GM19193 (cell line): ENCODE data around the gene TFPT.

ENCODE experiments used
- POLR2A ChIP-seq: IDR thresholded peaks from 4 replicates; pipeline ENCODE4 v1.6.1; 2011; ENCODE audit not compliant: insufficient read depth, insufficient read length; ENCODE audit errors: extremely low read depth

Gene TFPT

GRCh38 chr19:54136086-54136863 is 20.8 kb upstream of the TFPT start:
- TF ChIP-seq POLR2A = no peak

DNA sequence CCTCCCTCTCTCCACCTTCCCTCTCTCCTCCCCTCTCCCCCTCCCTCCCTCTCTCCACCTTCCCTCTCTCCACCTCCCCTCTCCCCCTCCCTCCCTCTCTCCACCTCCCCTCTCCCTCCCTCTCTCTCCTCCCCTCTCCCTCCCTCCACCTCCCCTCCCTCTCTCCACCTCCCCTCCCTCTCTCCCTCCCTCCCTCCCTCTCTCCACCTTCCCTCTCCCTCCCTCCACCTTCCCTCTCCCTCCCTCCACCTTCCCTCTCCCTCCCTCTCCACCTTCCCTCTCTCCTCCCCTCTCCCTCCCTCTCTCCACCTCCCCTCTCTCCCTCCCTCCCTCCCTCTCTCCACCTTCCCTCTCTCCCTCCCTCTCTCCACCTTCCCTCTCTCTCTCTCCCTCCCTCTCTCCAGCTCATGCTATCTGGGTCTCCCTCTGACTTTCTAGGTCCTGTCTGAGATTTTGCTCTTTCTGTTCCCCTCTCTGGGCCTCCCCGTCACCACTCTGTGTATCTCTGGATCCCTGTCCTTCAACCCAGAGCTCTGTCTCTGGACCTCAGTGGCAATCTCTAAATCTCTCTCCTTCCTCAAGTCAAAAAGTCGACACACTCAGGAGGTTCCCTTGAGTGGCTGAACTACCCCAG is 18.6 kb upstream of the TFPT start:
- TF ChIP-seq POLR2A = no peak

DNA sequence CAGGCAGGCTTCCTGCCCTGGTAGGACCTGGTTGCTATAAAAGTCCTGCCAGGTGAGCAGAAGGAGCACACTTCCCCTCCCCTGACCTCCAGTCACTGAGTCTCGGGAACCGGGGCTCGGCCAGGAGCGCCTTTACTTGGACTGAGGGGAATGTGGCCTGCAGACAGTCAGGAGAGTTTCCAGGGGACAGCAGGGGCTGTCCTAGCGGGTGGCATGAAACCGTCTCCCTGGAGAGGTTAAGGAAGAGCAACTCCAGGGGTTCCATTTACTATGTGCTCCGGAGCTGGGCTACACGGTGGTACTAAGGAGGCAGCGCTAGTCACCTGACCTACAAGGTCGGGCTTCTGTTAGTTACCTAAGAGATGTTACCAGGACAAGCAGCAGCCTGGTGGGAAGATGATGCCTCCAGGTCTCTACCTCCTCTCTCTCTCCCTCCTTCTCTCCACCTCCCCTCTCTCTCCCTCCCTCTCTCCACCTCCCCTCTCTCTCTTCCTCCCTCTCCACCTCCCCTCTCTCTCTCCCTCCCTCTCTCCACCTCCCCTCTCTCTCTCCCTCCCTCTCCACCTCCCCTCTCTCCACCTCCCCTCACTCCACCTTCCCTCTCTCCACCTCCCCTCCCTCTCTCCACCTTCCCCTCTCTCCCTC is 18.0 kb upstream of the TFPT start:
- no peak for TF ChIP-seq POLR2A

- no peak for TF ChIP-seq POLR2A
These were observed 14.2 kb upstream of the TFPT start for GRCh38 chr19:54129617-54129996.

DNA sequence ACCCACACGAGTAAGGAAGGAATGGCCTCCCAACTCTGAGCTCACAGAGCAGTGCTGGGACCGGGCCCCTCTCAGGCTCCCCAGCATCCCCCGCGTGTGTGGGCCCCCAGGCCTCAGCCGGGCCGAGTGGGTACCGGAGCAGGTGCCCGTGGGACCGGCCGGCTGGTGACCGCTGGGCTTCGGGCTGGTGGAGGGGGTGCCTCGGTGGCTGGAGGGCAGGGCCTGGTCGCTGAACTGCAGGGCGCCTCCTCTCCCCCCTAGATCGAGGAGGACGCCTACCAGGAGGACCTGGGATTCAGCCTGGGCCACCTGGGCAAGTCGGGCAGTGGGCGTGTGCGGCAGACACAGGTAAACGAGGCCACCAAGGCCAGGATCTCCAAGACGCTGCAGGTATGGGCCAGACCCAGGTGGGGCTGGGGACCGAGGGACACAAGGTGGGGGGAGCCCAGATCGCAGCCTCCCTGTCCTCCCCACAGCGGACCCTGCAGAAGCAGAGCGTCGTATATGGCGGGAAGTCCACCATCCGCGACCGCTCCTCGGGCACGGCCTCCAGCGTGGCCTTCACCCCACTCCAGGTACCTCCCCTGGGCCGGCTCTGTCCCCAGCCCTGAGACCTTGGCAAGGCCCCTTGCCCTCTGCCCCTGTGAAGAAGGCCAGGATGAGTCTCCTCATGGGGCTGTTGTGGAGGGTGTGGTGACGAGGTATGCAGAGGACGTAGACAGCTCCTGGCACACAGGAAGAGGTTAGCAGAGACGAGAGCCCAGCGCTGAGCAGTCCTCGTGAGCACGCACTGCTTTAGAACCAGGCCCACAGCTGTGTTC is 13.5 kb upstream of the TFPT start:
- no peak for TF ChIP-seq POLR2A

- no peak for TF ChIP-seq POLR2A
These were observed 12.9 kb upstream of the TFPT start for GRCh38 chr19:54128441-54128725.

DNA sequence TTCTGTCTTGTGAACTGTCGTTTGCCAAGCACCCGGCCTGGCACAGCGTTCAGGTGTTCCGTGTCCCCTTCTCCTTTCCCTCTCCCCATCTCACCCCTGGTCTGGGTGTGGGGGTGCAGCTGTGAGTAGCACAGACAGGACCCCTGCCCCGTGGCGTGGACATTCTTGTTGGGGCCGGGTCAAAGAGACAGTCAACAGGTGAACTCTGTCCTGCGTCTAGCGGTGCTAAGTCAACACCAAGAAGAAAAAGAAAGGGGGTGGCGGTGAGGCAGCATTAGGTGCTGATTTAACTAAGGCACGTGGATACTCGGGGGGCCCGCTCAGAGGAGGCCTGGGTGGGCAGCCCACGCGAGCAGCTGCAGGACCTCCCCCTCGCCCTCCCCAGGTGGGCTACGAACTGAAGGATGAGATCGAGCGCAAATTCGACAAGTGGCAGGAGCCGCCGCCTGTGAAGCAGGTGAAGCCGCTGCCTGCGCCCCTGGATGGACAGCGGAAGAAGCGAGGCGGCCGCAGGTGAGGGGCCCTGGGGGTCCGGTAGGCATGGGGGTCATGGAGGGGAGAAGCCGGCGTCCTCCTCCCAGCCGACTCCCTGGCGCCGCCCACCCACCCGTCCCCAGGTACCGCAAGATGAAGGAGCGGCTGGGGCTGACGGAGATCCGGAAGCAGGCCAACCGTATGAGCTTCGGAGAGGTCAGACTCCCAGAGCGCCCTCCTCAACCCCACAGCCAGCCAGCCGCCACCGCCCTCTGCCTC is 12.4 kb upstream of the TFPT start:
- no peak for TF ChIP-seq POLR2A

GRCh38 chr19:54125713-54126112 is 10.3 kb upstream of the TFPT start:
- no peak for TF ChIP-seq POLR2A

DNA sequence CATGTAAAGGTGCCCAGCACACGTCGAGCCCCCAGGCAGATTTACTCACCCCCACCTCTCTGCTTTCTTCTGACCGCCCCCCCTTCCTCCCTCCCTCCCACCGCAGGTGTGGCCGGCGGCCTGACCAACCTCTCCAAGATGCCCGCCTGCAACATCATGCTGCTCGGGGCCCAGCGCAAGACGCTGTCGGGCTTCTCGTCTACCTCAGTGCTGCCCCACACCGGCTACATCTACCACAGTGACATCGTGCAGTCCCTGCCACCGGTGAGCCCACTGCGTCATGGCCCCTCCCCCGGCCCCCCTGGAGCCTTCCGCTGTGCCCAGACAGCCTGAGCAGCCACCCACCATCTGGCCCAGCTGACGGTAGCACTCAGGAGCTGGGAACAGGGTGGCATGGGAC is 8.9 kb upstream of the TFPT start:
- TF ChIP-seq POLR2A = no peak

DNA sequence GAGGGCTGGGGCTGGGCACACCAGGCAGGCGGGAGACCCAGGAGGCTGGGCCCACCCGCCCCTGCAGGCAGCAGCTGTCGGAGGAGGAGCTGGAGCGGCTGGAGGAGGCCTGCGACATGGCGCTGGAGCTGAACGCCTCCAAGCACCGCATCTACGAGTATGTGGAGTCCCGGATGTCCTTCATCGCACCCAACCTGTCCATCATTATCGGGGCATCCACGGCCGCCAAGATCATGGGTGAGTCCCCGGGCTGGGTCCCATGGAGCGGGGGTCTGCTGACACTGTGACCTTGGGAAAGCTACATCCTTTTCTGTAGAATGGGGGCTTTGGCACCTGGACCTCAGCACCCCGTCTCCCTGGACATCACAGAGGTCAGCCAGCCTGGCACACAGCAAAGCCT is 8.2 kb upstream of the TFPT start:
- no peak for TF ChIP-seq POLR2A

GRCh38 chr19:54121259-54121658 is 5.8 kb upstream of the TFPT start:
- no peak for TF ChIP-seq POLR2A

DNA sequence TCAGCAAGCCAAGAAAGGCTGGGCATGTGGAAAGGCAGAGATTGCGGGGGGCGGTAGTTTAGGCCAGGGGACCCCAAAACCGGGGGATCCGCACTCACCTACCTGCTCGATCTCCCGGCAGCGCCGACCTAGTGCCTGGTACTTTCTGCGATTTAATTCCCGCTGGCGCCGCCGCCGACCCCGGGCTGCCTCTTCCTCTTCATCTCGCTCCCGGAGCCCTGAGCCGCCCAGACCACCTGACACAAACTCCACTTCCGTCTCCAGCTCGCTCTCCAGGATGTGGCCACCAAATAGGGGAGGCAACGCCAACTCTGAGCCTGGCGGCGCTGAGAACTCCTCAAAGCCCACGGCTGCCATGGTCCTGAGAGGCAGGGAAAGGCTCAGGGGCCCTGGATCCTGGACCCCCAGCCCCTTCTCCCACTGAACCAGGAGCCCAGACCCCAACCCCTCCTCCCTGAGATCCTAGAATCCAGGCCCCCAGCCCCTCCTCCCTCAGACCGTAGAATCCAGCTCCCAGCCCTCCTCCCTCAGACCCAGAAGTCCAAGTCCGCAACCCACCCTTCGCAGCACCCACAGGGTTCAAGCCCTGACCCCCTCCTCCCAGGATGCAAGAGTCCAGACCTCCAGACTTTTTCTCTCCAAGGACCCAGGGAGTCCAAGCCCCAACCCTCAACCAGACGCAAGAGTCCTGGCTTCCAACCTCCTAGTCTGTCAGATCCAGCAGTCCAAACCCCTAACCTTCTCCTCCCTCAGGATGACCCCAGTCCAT is 933 bp downstream of the TFPT start:
- TF ChIP-seq POLR2A = peak; percentile 66

- no peak for TF ChIP-seq POLR2A
These were observed 5.8 kb downstream of the TFPT start for GRCh38 chr19:54109651-54110050.

GRCh38 chr19:54108496-54108895 is 7.0 kb downstream of the TFPT start:
- TF ChIP-seq POLR2A = no peak

GRCh38 chr19:54107876-54108490 is 7.5 kb downstream of the TFPT start:
- TF ChIP-seq POLR2A = no peak
